Raji (cell line): ENCODE data around the gene NDRG2.
A peak's percentile ranks its signal among the peaks of the same experiment; 100 is the strongest.

Experiments
- POLR2A ChIP-seq: IDR thresholded peaks from 2 replicates; pipeline ENCODE4 v1.6.1; 2011; ENCODE audit warnings: low read depth, low read length, control low read depth; ENCODE audit not compliant: insufficient read depth

The NDRG2 gene

DNA sequence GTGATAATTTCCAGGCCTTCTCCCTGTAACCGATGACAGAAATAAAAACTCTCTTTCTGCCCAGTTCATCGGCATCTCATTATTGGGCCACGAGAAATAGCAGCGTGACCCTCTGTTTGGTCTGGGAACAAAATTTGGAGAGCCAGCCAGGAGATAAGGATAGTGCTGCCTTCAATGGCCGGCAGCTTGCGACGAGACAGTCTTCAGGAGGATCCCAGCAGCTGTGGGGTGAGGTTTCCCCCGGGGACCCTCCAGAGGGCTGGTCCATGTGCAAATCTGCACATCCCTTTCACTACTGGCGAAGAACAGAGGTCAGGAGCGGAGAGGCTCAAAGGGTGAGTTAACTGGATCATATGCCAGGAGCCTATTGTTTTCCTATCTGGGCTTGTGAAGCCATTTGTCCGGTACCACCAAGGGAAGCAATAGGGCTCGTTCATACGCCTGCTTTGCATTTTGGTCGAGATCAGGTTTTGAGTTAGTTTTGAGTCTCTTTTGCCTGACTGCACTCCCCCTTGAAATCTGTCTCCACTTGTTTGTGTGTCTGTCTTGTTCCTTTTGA lies 21.0 kb downstream of the NDRG2 start:
- TF ChIP-seq POLR2A: no peak

- TF ChIP-seq POLR2A: no peak
Measured at GRCh38 chr14:21001218-21001617, 23.6 kb downstream of the NDRG2 start.

GRCh38 chr14:20999591-20999990 lies 25.3 kb downstream of the NDRG2 start:
- TF ChIP-seq POLR2A: no peak

- no peak for TF ChIP-seq POLR2A
Measured at GRCh38 chr14:20998674-20999366, 26.0 kb downstream of the NDRG2 start, which contains the start of gene SLC39A2. Gene SLC39A2, plus strand, starts transcription at chr14:20999293. Its CDS starts 154 bp downstream, at chr14:20999447.

DNA sequence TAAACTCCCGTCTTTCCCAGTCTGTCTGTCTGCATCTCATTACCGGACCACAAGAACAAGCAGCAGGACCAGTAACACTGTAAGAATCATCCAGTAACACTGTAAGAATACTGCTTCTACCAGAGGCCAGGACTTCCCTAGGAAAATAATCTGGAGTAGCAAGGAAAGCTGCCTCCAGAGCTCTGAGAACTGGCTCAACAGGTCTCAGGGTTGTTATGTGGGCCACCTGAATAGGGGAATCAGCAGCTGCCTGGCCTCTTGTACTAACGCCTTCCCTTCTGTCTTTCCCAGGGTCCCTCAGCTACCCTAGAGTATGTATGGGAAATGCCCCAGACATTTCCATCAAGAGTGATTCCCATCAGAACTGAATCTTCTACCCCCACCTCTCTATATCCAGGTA lies 26.7 kb downstream of the NDRG2 start:
- no peak for TF ChIP-seq POLR2A

GRCh38 chr14:20997564-20997963 lies 27.3 kb downstream of the NDRG2 start:
- TF ChIP-seq POLR2A: no peak

DNA sequence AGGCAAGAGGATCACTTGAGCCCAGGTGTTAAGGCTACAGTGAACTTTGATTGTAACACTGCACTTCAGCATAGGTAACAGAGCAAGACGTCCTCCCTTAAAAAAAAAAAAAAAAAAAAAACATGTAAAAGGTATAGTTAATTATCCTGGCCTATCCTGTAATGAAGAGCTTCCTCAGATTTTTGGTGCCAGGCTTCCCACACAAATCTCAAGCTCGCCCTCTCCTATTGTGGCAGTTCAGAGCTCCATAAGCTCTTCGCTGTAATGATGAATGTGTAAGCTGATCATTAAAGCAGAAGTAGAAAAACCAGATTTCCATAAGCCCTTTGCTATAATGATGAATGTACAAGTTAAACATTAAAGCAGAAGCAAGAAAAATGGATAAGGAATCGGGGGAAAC lies 27.7 kb downstream of the NDRG2 start:
- TF ChIP-seq POLR2A: no peak

DNA sequence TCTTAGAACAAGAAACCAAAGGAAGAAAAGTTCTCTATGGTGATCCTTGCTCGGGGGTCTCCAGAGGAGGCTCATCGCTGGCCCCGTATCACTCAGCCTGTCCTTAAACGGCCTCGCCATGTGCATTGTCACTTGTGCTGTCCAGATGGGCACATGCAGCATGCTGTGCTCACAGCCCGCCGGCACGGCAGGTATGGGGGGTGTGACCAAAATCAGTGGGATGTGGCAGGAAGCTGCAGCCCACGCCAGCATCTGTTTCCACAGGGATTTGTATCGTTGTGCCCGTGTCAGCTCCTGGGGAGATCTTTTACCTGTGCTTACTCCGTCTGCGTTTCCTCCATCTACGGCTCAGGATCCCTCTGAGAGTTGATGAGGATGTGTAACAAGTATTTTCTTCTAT lies 28.3 kb downstream of the NDRG2 start:
- TF ChIP-seq POLR2A: no peak

DNA sequence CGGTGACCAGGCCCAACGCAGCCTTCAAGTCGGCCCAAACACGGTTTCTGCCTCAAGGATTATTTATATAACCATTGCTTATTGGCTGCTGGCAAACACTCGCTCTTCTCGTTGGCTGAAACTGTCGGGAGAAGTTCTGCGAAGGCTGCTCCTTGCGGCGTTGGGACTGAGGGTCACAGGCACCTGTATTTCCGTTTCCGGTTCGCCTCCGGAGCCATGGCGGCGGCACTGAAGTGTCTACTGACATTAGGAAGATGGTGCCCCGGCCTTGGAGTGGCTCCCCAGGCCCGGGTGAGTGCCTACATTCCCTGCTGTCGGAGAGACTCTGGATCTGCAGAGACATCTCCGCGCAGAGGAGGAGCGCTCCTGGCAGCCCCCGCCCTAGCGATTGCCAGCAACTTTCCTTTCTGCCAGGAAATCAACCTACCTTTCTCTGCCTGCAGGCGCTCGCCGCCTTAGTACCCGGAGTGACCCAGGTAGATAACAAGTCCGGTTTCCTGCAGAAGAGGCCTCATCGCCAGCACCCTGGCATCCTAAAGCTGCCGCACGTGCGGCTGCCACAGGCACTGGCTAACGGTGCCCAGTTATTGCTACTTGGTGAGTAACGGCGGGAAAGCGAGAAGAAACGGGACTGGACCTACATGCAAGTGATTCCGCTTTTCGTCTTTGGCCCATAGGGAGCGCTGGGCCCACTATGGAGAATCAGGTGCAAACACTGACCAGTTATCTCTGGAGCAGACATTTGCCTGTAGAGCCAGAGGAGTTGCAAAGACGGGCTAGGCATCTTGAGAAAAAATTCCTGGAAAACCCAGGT lies 34.9 kb downstream of the NDRG2 start, which contains the start of gene METTL17:
TSS of gene METTL17 (plus strand) at position 194 of the 814 bp plus-strand sequence. CDS start at position 217, 23 bp downstream.
- TF ChIP-seq POLR2A: peak; percentile 95

- TF ChIP-seq POLR2A: no peak
Measured at GRCh38 chr14:20989471-20989786, 35.4 kb downstream of the NDRG2 start.

- TF ChIP-seq POLR2A: no peak
Measured at GRCh38 chr14:20988717-20989470, 36.0 kb downstream of the NDRG2 start.

DNA sequence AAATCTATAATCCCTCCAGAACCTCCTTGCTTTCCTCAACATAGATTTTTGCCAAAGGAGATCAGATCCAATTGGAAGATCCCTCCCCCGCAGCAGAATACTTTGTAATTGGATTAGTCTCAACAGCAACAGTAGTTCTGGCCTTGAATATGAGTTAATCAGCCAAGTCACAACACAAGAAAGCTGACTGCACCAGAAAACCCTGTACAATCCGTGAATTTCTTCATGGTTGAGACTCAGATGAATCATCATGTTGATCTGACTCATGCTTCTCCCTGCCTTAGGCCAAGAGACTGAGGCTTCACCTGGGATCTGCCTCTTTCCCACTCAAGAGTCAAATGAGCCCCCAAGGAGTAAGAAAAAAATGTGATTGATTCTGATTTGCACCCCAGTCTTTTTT lies 38.0 kb downstream of the NDRG2 start:
- TF ChIP-seq POLR2A: no peak

GRCh38 chr14:20982646-20983369 lies 42.1 kb downstream of the NDRG2 start:
- no peak for TF ChIP-seq POLR2A

- no peak for TF ChIP-seq POLR2A
Measured at GRCh38 chr14:20980906-20981305, 44.0 kb downstream of the NDRG2 start.

GRCh38 chr14:20978687-20979086 lies 46.2 kb downstream of the NDRG2 start:
- no peak for TF ChIP-seq POLR2A
